ENCODE measurements around the gene SPACA7.

The SPACA7 gene

DNA sequence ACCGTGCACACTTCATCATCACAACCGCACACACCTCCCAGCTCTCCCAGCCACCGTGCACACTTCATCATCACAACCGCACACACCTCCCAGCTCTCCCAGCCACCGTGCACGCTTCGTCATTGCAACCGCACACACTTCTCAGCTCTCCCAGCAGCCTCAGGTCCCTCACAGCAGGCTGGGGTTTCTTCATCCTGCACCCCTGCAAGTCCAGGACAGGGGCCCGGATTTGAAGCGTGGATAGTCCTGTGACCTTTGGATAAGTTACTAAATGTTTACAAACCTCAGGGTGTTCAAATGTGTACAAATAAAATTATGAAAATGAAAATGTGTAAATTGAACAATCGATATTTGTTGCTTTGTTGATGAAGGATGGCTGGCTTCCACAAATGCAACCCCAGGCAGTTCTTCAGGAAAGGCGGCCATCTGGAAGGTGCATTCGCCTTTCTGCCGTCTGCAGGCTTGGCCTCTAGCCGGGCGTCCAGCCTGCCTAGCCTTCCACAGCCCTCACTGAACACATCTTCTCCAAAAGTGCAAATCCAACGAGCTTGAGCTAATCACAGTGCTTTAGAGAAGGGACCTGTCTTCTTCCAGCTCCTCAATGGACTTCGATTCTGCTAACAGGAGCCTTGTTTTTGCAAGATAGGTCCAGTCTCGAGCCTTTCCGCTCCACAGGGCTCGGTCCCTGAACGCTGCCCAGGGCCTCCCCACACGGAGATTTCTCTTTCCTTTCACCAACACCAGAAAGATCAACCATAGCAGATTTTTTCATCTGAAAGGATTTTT lies 74.2 kb downstream of the SPACA7 start:
- H3K4me3 ChIP-seq (ENCODE audit: control insufficient read depth, low read depth, low read length): no peak overlapping the region
- TF ChIP-seq, protein P1, sequence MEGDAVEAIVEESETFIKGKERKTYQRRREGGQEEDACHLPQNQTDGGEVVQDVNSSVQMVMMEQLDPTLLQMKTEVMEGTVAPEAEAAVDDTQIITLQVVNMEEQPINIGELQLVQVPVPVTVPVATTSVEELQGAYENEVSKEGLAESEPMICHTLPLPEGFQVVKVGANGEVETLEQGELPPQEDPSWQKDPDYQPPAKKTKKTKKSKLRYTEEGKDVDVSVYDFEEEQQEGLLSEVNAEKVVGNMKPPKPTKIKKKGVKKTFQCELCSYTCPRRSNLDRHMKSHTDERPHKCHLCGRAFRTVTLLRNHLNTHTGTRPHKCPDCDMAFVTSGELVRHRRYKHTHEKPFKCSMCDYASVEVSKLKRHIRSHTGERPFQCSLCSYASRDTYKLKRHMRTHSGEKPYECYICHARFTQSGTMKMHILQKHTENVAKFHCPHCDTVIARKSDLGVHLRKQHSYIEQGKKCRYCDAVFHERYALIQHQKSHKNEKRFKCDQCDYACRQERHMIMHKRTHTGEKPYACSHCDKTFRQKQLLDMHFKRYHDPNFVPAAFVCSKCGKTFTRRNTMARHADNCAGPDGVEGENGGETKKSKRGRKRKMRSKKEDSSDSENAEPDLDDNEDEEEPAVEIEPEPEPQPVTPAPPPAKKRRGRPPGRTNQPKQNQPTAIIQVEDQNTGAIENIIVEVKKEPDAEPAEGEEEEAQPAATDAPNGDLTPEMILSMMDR (IDR thresholded peaks at IDR 0.05; ENCODE audit: control insufficient read depth, insufficient read depth, low read depth, low read length, missing control alignments): no peak
- no peak for DNase-seq (ENCODE audit: low read depth)

GRCh38 chr13:112450904-112451240 lies 74.7 kb downstream of the SPACA7 start:
- TF ChIP-seq, protein P1 (IDR thresholded peaks at IDR 0.05; ENCODE audit: control insufficient read depth, insufficient read depth, low read depth, low read length, missing control alignments): no peak
- no peak for DNase-seq (ENCODE audit: low read depth)
- H3K4me3 ChIP-seq (ENCODE audit: control insufficient read depth, low read depth, low read length): no peak overlapping the region

DNA sequence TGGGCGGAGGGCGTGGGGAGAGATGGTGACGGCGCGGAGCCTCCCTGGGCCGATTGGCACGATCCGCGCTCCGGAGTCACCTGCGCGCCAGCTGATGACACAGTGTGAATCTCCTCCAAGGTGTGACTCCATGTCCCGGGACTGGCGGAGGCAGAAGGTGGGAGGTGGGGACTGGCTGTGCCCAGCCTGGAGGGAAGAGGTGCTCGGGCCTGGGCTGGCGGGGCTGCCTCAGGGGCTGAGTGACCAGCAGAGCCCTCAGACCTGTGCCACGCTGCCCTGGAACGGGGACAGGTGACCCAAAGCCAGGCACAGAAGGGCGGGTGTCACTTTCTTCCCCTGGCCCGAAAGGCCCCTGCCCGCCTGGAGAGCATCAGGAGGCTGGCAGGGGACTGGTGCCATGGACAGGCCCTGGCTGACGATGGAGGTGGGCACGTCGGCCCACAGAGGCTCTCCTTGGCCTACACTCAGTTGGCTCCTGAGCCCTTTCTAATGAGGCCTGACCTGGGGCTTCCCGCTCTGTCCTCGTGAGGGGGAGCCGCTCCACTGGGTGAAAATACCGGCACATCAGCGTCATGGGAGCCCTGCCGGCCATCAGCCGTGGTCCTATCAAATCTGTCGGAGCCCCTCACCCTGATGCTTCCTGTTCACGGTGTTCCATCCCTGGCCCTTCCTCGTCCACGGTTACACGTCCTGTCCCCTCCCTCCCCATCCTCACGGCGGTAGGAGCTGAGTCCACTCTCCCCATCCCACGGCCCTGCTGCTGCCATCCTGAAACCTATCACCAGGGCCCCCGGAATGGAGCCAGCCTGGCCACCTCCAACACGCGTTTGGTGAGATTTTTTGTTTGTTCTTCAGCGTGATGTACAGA lies 75.6 kb downstream of the SPACA7 start:
- DNase-seq (ENCODE audit: low read depth): no peak
- no peak overlapping the region for H3K4me3 ChIP-seq (ENCODE audit: control insufficient read depth, low read depth, low read length)
- TF ChIP-seq, protein P1 (IDR thresholded peaks at IDR 0.05; ENCODE audit: control insufficient read depth, insufficient read depth, low read depth, low read length, missing control alignments): no peak

DNA sequence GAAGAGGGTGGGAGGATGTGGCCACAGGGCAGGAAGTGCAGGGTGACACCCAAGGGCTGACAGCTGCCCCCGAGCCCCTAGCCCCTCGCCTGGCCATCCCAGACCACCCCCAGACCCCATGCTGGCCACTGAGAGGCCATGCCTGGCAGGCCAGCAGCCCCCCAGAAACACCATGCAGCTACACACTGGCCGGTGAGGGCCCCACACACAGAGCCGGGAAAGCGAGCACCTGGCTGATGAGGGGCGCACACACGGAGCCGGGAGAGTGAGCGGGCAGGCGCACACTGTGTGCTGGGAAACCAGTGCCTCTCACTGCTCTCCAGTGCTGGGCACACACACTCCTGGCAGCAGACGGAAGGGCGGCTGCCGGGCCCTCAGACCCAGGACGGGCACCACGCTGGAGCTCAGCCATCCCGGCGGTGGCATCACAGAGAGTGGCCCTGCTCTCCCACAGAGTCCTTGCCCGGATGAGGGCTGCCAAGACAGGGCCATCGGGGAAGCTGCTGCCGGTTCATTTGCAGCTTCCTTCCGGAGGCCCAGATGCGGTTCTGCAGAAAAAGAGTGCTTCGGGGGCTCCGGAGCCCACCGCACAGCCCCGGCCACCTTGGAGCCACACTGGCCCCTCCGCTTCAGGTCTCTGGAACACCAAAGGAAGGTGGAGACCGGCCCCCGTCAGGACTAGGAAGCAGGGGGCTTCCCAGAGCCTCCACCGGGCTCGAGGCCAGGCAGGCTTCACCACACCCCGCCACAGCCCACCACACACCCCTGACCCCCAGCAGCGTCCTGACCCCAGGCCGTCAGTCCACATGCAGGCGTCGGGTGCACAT lies 76.4 kb downstream of the SPACA7 start:
- DNase-seq (ENCODE audit: low read depth): no peak
- TF ChIP-seq, protein P1 (IDR thresholded peaks at IDR 0.05; ENCODE audit: control insufficient read depth, insufficient read depth, low read depth, low read length, missing control alignments): no peak
- H3K4me3 ChIP-seq (ENCODE audit: control insufficient read depth, low read depth, low read length): no peak overlapping the region

DNA sequence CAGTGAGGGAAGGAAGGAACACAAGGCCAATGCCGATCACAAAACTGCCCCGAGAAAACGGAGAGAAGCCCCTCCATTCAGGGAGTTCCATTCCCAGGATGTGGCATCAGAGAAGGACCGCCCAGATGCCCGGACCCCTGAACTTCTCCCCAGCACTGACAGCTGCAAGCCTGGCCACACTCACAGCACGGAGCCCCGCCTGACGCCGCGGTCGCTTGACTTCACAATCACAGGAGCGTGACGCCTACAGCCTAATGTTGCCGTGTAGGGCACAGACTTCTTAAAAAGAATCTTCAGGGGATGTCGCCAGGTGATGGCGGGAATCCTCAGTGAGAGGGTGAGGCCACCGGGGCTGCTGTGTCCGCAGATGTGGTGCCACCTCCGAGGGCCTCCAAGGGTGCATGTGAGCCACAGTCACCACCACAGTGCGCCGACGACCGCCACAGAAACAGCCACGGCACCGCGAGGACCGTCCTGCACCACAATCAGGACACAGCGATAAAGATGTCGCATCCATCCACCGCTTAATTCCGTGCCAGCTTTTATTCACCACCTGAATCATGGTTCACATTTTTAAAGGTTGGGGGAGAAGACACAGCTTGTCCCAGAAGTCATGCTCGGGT lies 77.2 kb downstream of the SPACA7 start:
- no peak overlapping the region for H3K4me3 ChIP-seq (ENCODE audit: control insufficient read depth, low read depth, low read length)
- DNase-seq (ENCODE audit: low read depth): no peak
- TF ChIP-seq, protein P1 (IDR thresholded peaks at IDR 0.05; ENCODE audit: control insufficient read depth, insufficient read depth, low read depth, low read length, missing control alignments): no peak
